ENCODE measurements around the gene HOXB2.
"Not testable (repeated sequence)": the region's sequence is repeated elsewhere in the genome, so short reads cannot be mapped to it uniquely, and the experiment has no call there.

Gene HOXB2

GRCh38 chr17:48539177-48539576 lies 5.7 kb downstream of the HOXB2 start:
- Histone ChIP-seq H3K9me3 (ENCODE audit: insufficient read depth, low read length, severe bottlenecking) (no peaks in the 10 kb centered on the region), H3K27ac (ENCODE audit: low read length) (no peak overlapping the region), H3K79me2 (ENCODE audit: insufficient read depth, low read length) (no peaks in the 10 kb centered on the region), H3K4me3 (ENCODE audit: low read depth in 1 of 2, low read length in 2 of 2) (no peak overlapping the region), H3K4me1 (ENCODE audit: insufficient read depth, low read length) (no peaks in the 10 kb centered on the region), H3K36me3 (ENCODE audit: insufficient read depth, low read length) (no peaks in the 10 kb centered on the region), H2AFZ (ENCODE audit: low read depth, low read length) (no peak overlapping the region), H3K9ac (ENCODE audit: low read depth, low read length) (no peak overlapping the region), H3K4me2 (ENCODE audit: insufficient read depth, low read length) (no peak overlapping the region), H3K27me3 (ENCODE audit: insufficient read depth, low read length, poor library complexity) (peaks cover 16% of the 10 kb centered on the region), H4K20me1 (ENCODE audit: insufficient read depth, low read length) (no peaks in the 10 kb centered on the region)
- DNase-seq: no peak
- TF ChIP-seq, protein P1, sequence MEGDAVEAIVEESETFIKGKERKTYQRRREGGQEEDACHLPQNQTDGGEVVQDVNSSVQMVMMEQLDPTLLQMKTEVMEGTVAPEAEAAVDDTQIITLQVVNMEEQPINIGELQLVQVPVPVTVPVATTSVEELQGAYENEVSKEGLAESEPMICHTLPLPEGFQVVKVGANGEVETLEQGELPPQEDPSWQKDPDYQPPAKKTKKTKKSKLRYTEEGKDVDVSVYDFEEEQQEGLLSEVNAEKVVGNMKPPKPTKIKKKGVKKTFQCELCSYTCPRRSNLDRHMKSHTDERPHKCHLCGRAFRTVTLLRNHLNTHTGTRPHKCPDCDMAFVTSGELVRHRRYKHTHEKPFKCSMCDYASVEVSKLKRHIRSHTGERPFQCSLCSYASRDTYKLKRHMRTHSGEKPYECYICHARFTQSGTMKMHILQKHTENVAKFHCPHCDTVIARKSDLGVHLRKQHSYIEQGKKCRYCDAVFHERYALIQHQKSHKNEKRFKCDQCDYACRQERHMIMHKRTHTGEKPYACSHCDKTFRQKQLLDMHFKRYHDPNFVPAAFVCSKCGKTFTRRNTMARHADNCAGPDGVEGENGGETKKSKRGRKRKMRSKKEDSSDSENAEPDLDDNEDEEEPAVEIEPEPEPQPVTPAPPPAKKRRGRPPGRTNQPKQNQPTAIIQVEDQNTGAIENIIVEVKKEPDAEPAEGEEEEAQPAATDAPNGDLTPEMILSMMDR (IDR thresholded peaks at IDR 0.05; ENCODE audit: borderline replicate concordance, extremely low read depth, low read length, poor library complexity, severe bottlenecking): no peak
- TF ChIP-seq EZH2 (IDR thresholded peaks at IDR 0.05; ENCODE audit: borderline replicate concordance, low read depth, low read length, severe bottlenecking): no peak
- no peak for ATAC-seq (ENCODE audit: insufficient read depth, low read depth)

DNA sequence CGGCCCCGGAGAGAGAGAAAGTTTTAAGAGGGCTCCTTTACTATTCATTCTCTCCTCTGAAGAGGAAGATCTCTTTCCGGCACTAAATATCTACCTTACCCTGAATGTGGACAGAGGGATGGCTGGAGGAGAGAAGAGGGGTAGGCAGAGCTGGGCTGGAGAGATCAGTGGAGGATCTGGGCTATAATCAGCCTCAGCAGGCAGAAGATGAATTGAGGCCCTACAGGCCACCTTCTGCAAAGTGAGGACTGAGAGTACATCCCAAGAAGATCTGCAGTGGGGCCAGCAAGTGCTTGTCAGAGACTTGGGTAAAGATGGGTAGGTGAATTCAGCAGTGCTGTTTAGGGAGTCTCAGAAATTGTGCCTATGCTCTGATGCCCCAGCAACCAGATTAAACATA lies 7.6 kb downstream of the HOXB2 start:
- Histone ChIP-seq H3K4me2 (ENCODE audit: insufficient read depth, low read length) (no peak overlapping the region), H3K4me3 (ENCODE audit: low read depth in 1 of 2, low read length in 2 of 2) (no peak overlapping the region), H3K36me3 (ENCODE audit: insufficient read depth, low read length) (no peaks in the 10 kb centered on the region), H3K4me1 (ENCODE audit: insufficient read depth, low read length) (no peaks in the 10 kb centered on the region), H4K20me1 (ENCODE audit: insufficient read depth, low read length) (no peaks in the 10 kb centered on the region), H3K79me2 (ENCODE audit: insufficient read depth, low read length) (no peaks in the 10 kb centered on the region), H3K9me3 (ENCODE audit: insufficient read depth, low read length, severe bottlenecking) (no peaks in the 10 kb centered on the region), H3K27ac (ENCODE audit: low read length) (no peak overlapping the region), H3K27me3 (ENCODE audit: insufficient read depth, low read length, poor library complexity) (peaks cover 20% of the 10 kb centered on the region), H2AFZ (ENCODE audit: low read depth, low read length) (no peak overlapping the region), H3K9ac (ENCODE audit: low read depth, low read length) (no peak overlapping the region)
- DNase-seq: no peak
- TF ChIP-seq EZH2 (IDR thresholded peaks at IDR 0.05; ENCODE audit: borderline replicate concordance, low read depth, low read length, severe bottlenecking): no peak
- TF ChIP-seq, protein P1 (IDR thresholded peaks at IDR 0.05; ENCODE audit: borderline replicate concordance, extremely low read depth, low read length, poor library complexity, severe bottlenecking): no peak
- ATAC-seq (ENCODE audit: insufficient read depth, low read depth): no peak

DNA sequence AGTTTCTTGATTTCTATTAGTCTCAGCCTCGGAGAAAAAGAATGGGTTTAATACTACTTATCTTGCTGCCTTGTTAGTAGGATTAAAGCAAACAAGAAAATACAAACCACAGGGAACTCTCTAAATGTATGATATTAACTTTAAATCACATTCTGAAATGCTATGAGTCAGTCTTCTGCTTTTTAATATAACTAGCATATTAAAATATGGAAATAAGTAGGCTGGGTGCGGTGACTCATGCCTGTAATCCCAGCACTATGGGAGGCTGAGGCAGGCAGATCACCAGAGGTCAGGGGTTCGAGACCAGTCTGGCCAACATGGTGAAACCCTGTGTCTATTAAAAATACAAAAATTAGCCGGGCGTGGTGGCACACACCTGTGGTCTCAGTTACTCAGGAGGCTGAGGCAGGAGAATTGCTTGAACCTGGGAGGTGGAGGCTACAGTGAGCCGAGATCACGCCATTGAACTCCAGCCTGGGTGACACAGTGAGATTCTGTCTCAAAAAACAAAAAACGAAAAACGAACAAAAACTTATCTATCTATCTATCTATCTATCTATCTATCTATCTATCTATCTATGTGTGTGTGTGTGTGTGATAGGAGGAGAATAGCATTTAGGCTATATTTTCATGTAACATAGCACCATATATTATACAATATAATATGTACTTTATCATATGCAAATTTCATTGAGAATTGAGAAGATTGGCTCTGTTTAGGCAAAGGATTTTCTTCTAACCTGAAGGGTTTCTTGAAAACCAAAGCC lies 8.9 kb downstream of the HOXB2 start:
- H3K4me1 ChIP-seq (ENCODE audit: insufficient read depth, low read length); H3K27ac ChIP-seq (ENCODE audit: low read length); H4K20me1 ChIP-seq (ENCODE audit: insufficient read depth, low read length); H3K36me3 ChIP-seq (ENCODE audit: insufficient read depth, low read length); H3K4me3 ChIP-seq (ENCODE audit: low read depth in 1 of 2, low read length in 2 of 2); H3K9me3 ChIP-seq (ENCODE audit: insufficient read depth, low read length, severe bottlenecking); H3K79me2 ChIP-seq (ENCODE audit: insufficient read depth, low read length); H3K9ac ChIP-seq (ENCODE audit: low read depth, low read length); DNase-seq; H2AFZ ChIP-seq (ENCODE audit: low read depth, low read length); ATAC-seq (ENCODE audit: insufficient read depth, low read depth); H3K4me2 ChIP-seq (ENCODE audit: insufficient read depth, low read length): not testable (repeated sequence)
- peaks cover 20% of the 10 kb centered on the region for H3K27me3 ChIP-seq (ENCODE audit: insufficient read depth, low read length, poor library complexity)

GRCh38 chr17:48532261-48532660 lies 12.6 kb downstream of the HOXB2 start:
- Histone ChIP-seq H3K27me3 (ENCODE audit: insufficient read depth, low read length, poor library complexity) (peaks cover 12% of the 10 kb centered on the region), H3K4me3 (ENCODE audit: low read depth in 1 of 2, low read length in 2 of 2) (no peak overlapping the region), H3K27ac (ENCODE audit: low read length) (no peak overlapping the region), H2AFZ (ENCODE audit: low read depth, low read length) (no peak overlapping the region), H3K9ac (ENCODE audit: low read depth, low read length) (no peak overlapping the region), H3K79me2 (ENCODE audit: insufficient read depth, low read length) (no peaks in the 10 kb centered on the region), H3K9me3 (ENCODE audit: insufficient read depth, low read length, severe bottlenecking) (no peaks in the 10 kb centered on the region), H3K4me2 (ENCODE audit: insufficient read depth, low read length) (no peak overlapping the region), H3K36me3 (ENCODE audit: insufficient read depth, low read length) (no peaks in the 10 kb centered on the region), H4K20me1 (ENCODE audit: insufficient read depth, low read length) (no peaks in the 10 kb centered on the region), H3K4me1 (ENCODE audit: insufficient read depth, low read length) (no peaks in the 10 kb centered on the region)
- DNase-seq (no peak), ATAC-seq (ENCODE audit: insufficient read depth, low read depth) (no peak)
- no peak for TF ChIP-seq EZH2 (IDR thresholded peaks at IDR 0.05; ENCODE audit: borderline replicate concordance, low read depth, low read length, severe bottlenecking)
- TF ChIP-seq, protein P1 (IDR thresholded peaks at IDR 0.05; ENCODE audit: borderline replicate concordance, extremely low read depth, low read length, poor library complexity, severe bottlenecking): no peak

All from DND-41 (cell line).